ENCODE results near the gene MRPL27.

The MRPL27 gene

GRCh38 chr17:50339381-50339780 is 33.6 kb downstream of the MRPL27 start:
- no peak for DNase-seq

- no peak for DNase-seq
These were observed 34.3 kb downstream of the MRPL27 start for GRCh38 chr17:50338645-50339044.

- peak; percentile 48 for DNase-seq
These were observed 35.0 kb downstream of the MRPL27 start for GRCh38 chr17:50337956-50338355.

- peak; percentile 39 for DNase-seq
These were observed 39.5 kb downstream of the MRPL27 start for GRCh38 chr17:50333291-50334057.

- peak; percentile 20 for DNase-seq
These were observed 40.8 kb downstream of the MRPL27 start for GRCh38 chr17:50332196-50332595.

DNA sequence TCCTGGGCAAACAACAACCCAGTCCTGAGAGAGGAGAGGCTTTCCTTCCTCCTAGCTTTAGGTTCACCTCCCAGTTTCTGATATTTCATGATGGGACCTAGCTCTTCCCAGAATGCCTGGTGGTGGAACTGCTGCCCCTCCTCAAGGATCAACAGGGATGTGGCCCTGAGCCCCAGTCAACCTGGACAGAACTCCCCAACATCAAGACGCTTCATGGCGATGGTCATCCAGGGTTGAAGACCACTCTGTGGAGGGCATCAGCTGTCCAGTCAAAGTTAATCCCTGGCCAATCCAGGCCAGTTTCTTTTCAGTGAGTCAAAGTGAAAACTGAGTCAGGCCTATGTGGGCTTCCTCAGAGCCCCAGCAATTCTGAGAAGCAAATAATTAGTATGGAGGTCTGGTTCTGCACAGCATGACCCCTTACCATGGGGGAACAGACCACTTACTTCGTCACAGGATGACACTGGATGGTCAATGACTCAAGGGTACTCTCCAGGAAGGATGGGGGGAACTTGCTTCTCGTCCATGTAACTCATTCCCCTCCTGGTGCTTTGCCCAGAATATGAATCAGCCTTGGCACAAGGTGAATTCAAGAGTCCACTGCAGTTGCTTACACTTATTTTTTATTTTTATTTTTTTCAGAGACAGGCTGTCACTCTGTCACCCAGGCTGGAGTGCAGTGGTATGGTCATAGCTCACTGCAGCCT is 41.7 kb downstream of the MRPL27 start:
- no peak for DNase-seq

GRCh38 chr17:50330151-50330775 is 42.7 kb downstream of the MRPL27 start:
- no peak for DNase-seq

GRCh38 chr17:50329716-50330115 is 43.3 kb downstream of the MRPL27 start:
- DNase-seq, result no peak

DNA sequence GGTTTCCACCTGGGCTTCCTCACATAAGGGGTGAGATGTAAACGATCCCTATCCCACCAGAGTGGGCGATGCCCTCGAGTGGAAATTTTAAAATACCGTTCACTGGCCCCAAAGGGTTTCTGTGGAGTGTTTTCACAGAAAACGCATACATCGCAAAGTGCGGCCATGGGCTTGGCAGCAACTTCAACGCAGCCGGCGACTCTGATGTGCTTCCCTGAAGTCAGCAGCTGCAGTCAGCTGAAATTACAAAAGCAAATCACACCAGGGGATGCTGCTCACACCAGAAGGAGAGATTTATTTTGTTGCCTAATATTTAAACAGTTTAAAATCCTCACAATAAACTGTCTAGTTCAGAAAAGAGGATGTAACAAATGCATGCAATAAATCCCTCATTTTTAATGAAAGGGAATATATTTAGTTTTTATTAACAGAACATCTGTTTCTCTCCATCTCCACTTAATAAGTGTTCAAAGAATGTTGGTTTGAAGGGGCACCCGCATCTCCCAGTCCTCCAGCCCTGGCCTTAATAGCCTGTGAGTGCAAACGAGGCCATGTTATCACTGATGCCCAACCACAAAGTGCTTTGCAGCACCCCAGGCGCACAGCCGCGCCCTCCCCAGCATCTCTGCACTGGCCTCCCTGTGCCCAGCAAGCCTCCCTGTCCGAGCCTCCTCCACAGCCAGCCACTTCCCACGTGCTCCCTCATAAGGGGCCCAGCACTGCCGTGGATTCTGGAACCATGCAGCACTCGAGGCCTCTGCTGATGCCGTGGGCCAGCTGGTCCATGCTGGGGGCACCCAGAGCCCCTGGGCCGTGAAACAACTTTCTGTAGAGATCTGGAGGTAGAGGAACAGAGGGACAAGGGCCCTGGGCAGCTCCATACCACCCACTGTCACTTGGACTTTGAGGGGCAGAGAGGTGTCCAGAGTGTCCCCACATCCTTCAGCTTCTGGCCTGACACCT is 44.3 kb downstream of the MRPL27 start:
- peak; percentile 32 for DNase-seq

- DNase-seq, result no peak
These were observed 46.1 kb downstream of the MRPL27 start for GRCh38 chr17:50326831-50327364.

DNA sequence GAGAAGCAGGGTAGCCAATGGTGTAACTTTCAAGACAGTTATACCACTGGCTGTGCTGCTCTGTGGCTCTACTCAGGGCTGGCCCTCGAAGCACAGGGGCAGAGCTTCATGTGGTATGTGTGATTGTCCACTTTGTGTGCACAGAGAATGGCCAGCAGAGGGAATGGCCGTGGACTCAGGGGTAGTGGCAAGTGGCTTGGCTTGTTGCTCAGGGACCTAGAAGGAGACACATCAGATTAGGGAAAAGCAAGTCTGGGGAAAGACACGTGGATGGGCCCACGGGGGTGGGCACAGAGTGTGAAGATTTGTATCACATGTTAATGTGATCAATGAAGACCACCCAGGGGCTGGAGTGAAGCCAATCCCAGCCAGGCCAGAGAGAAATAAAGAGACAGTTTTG is 47.1 kb downstream of the MRPL27 start:
- DNase-seq, result no peak

DNA sequence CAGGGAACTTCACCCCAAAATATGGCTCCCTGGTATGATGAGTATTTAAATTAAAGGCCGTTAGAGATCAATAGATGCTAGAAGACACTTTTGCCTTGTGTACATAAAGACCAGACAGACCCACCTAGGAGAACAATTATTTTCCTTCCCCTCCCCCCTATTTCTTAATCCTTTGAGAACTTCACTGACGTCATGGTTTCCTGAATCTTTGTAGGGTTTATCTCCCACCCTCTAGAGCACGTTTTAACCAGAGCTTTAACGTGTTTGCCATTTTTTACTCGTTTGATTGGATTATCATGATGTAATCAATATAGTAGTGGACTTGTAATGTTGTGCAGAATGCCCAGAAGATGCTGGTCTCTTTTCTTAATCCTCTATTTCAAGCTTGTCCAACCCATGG is 49.9 kb downstream of the MRPL27 start:
- DNase-seq, result no peak

GRCh38 chr17:50322271-50322670 is 50.7 kb downstream of the MRPL27 start:
- DNase-seq, result no peak

GRCh38 chr17:50319306-50320004 is 53.5 kb downstream of the MRPL27 start:
- no peak for DNase-seq

DNA sequence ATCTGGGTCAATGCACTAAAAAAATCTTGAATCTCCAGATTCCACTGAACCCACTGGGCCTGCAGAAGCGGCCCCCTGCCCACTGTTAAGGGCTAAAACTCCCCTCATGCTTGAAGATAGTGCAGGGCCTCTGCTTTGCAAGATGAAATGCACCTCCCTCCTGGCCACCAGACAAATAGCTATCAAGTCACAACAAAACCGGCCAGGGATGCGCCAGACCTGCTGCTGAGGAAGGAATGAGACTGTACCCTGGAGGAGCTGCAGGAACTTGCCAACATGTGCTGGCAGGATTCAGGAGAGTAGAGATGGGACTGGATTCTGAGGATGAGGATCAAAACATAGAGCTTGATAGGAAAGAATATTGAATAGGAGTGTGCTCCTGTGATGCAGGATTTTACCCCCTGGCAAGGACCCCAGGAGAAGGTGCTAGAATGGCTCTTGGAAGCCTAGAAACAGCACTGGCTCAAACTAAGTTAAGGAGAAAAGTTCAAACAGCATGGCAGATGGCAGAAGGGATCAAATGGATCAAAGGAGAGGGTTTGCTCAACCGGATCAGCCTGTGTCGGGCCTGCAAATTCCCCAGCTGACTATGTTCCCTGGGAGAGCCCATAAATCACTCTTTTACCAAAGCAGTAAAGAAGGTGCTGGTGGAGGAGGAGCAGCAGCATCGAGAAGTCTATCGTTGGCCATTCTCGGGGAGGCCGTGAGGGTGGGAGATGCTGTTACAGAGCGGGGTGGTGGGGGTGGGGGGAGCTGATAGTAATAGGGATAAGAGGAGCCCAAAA is 54.3 kb downstream of the MRPL27 start:
- no peak for DNase-seq

Measured in hematopoietic multipotent progenitor cell treated with erythropoietin and hydrocortisone succinate and interleukin-3 and kit ligand, for 4 days (in vitro differentiated cells).